ENCODE results near the gene C1orf21. TPM values are rescaled to one million over a fixed set of nuclear protein-coding genes. Genes with fewer than 3 reads are reported as not detected.

C1orf21 gene
- total and polyA plus RNA-seq, 2 donors (not counting 1 experiment from before 2014, with no cell fraction given): under 0.01 to 0.32 TPM

DNA sequence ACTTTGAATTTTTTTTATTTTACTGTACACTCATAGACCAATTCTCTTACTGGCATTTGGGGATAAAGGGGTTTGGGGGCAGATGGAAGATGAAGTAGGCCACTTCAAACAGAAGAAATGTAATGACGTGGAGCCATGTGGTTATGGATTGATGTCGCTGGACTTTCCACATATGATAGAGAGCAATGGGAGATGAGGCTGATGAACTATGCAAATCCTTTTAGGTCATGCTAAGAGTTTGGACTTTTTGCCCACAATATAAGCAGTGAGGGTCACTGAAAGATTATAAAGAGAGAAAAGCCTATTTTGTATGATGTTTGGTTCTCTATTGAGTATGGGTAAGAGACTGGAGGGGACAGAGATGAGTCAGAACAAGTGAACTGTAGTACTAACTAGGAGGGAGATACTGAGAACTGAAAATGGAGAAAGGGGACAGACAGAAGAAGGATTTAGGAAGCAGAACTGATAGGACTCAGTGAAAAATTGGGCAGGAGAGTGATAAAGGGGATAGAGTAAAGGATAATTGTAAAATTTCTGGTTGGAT lies 9.2 kb downstream of the C1orf21 start:
- intact Hi-C loops (cut with micrococcal nuclease): no loop called here
- Histone ChIP-seq H3K4me1 (ENCODE audit: control insufficient read depth in 2 of 2, insufficient read depth in 2 of 2, low read length in 2 of 2) (no peaks in the 10 kb centered on the region), H3K27me3 (replicated peaks in 1 of 4; ENCODE audit: control extremely low read depth in 1 of 4, control insufficient read depth in 3 of 4, insufficient read depth in 4 of 4, low read length in 3 of 4) (no peaks in the 10 kb centered on the region), H3K4me3 (ENCODE audit: control extremely low read depth in 1 of 5, extremely low read depth in 1 of 5, insufficient read depth in 1 of 5, low read depth in 2 of 5, low read length in 4 of 5) (no peak overlapping the region), H3K9ac (ENCODE audit: low read length) (no peak overlapping the region), H3K27ac (ENCODE audit: low read length in 2 of 2) (no peak overlapping the region), H4K20me1 (ENCODE audit: control insufficient read depth, insufficient read depth, low read length, poor library complexity, severe bottlenecking) (no peaks in the 10 kb centered on the region), H3K9me3 (ENCODE audit: control extremely low read depth in 1 of 3, control insufficient read depth in 2 of 3, insufficient read depth in 1 of 3, low read length in 2 of 3) (peaks cover 0 to 2% (median 0%) of the 10 kb centered on the region in 3 donors), H3K36me3 (replicated peaks in 1 of 2; ENCODE audit: control extremely low read depth in 1 of 2, control insufficient read depth in 1 of 2, extremely low read depth in 1 of 2, insufficient read depth in 2 of 2, low read length in 1 of 2) (no peaks in the 10 kb centered on the region), H3K4me2 (replicated peaks; ENCODE audit: low read depth, low read length, poor library complexity, severe bottlenecking) (no peak overlapping the region), H3K79me2 (ENCODE audit: control insufficient read depth, insufficient read depth, low read length) (no peaks in the 10 kb centered on the region), H2AFZ (ENCODE audit: insufficient read depth, low read depth, low read length, poor library complexity, severe bottlenecking) (no peak overlapping the region)
- Mint-ChIP-seq H3K27ac (no peak overlapping the region), H3K4me3 (no peak overlapping the region), H3K27me3 (peaks cover 21% of the 10 kb centered on the region), H3K4me1 (no peaks in the 10 kb centered on the region), H3K9me3 (ENCODE audit: insufficient read depth) (no peaks in the 10 kb centered on the region)
- WGBS (ENCODE audit: insufficient coverage): 67% methylated on average over 2 of the region's 2 CpGs
- TF ChIP-seq, protein P1, sequence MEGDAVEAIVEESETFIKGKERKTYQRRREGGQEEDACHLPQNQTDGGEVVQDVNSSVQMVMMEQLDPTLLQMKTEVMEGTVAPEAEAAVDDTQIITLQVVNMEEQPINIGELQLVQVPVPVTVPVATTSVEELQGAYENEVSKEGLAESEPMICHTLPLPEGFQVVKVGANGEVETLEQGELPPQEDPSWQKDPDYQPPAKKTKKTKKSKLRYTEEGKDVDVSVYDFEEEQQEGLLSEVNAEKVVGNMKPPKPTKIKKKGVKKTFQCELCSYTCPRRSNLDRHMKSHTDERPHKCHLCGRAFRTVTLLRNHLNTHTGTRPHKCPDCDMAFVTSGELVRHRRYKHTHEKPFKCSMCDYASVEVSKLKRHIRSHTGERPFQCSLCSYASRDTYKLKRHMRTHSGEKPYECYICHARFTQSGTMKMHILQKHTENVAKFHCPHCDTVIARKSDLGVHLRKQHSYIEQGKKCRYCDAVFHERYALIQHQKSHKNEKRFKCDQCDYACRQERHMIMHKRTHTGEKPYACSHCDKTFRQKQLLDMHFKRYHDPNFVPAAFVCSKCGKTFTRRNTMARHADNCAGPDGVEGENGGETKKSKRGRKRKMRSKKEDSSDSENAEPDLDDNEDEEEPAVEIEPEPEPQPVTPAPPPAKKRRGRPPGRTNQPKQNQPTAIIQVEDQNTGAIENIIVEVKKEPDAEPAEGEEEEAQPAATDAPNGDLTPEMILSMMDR (IDR thresholded peaks at IDR 0.05): no peak
- TF ChIP-seq EZH2 (IDR thresholded peaks at IDR 0.05; ENCODE audit: borderline replicate concordance, insufficient read depth, low read depth, low read length, poor library complexity, severe bottlenecking): no peak
- CTCF ChIA-PET: no interaction called here
- DNase-seq (no peak), ATAC-seq (ENCODE audit: low read depth) (no peak)
- POLR2A ChIA-PET: no interaction called here

DNA sequence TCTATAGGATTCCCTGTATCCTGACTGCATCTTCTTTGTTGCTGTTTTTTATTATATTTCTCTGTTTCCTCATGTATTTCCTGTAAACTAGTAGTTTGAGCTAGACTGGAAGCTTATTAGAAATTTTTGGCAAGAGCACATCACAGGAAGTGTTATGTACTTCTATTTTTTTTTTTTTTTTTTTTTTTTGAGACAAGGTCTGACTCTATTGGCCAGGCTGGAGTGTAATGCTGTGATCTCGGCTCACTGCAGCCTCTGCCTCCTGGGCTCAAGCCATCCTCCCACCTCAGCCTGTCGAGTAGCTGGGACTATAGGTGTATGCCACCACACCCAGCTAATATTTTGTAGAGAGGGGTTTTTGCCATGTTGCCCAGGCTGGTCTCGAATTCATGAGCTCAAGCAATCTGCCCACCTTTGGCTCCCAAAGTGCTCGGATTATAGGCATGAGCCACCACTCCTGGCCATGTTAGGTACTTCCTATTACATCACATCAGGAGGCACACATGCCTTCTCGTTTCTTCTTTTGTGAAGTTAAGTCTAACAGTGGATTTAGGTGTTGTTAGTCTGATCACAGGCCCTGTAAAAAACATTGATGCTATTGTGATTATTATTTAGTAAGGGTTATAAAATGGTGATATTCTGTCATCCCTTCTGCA lies 12.5 kb downstream of the C1orf21 start:
- POLR2A ChIA-PET: no interaction called here
- no CpG with 5 or more reads among the region's 5 CpGs for WGBS (ENCODE audit: insufficient coverage)
- no peak for TF ChIP-seq EZH2 (IDR thresholded peaks at IDR 0.05; ENCODE audit: borderline replicate concordance, insufficient read depth, low read depth, low read length, poor library complexity, severe bottlenecking)
- TF ChIP-seq, protein P1 (IDR thresholded peaks at IDR 0.05): no peak

More for the DNA sequence above, 12.5 kb downstream of the C1orf21 start:
- DNase-seq (no peak), ATAC-seq (ENCODE audit: low read depth) (no peak)
- Histone ChIP-seq H3K36me3 (replicated peaks in 1 of 2; ENCODE audit: control extremely low read depth in 1 of 2, control insufficient read depth in 1 of 2, extremely low read depth in 1 of 2, insufficient read depth in 2 of 2, low read length in 1 of 2) (no peaks in the 10 kb centered on the region), H3K9ac (ENCODE audit: low read length) (no peak overlapping the region), H3K27ac (ENCODE audit: low read length in 2 of 2) (no peak overlapping the region), H3K4me1 (ENCODE audit: control insufficient read depth in 2 of 2, insufficient read depth in 2 of 2, low read length in 2 of 2) (no peaks in the 10 kb centered on the region), H4K20me1 (ENCODE audit: control insufficient read depth, insufficient read depth, low read length, poor library complexity, severe bottlenecking) (no peaks in the 10 kb centered on the region), H3K9me3 (ENCODE audit: control extremely low read depth in 1 of 3, control insufficient read depth in 2 of 3, insufficient read depth in 1 of 3, low read length in 2 of 3) (no peaks in the 10 kb centered on the region), H2AFZ (ENCODE audit: insufficient read depth, low read depth, low read length, poor library complexity, severe bottlenecking) (no peak overlapping the region), H3K4me3 (ENCODE audit: control extremely low read depth in 1 of 5, extremely low read depth in 1 of 5, insufficient read depth in 1 of 5, low read depth in 2 of 5, low read length in 4 of 5) (no peak overlapping the region), H3K4me2 (replicated peaks; ENCODE audit: low read depth, low read length, poor library complexity, severe bottlenecking) (no peak overlapping the region), H3K79me2 (ENCODE audit: control insufficient read depth, insufficient read depth, low read length) (no peaks in the 10 kb centered on the region), H3K27me3 (replicated peaks in 1 of 4; ENCODE audit: control extremely low read depth in 1 of 4, control insufficient read depth in 3 of 4, insufficient read depth in 4 of 4, low read length in 3 of 4) (no peaks in the 10 kb centered on the region)
- H3K4me1 Mint-ChIP-seq: no peaks in the 10 kb centered on the region
- intact Hi-C loops (cut with micrococcal nuclease): no loop called here
- H3K4me3 Mint-ChIP-seq: no peak overlapping the region
- H3K27ac Mint-ChIP-seq: no peak overlapping the region
- CTCF ChIA-PET: no interaction called here
- peaks cover 15% of the 10 kb centered on the region for H3K27me3 Mint-ChIP-seq
- H3K9me3 Mint-ChIP-seq (ENCODE audit: insufficient read depth): no peaks in the 10 kb centered on the region
